ENCODE data around the gene POC1A. TPM values are rescaled to one million over a fixed set of nuclear protein-coding genes. Genes with fewer than 3 reads are reported as not detected.

POC1A gene
- total and polyA plus RNA-seq, 9 of the 15 experiments (the other 6 are each of a cell fraction or from before 2014, with no cell fraction given): 7.2 to 17.5 (median 12.1) TPM

GRCh38 chr3:52053307-52054304 is 100.6 kb downstream of the POC1A start (continued):
- peak; percentile 66; the same call in 1 of the 2 replicates for TF ChIP-seq REST (IDR thresholded peaks at IDR 0.05; ENCODE audit: borderline replicate concordance)
- no peak for TF ChIP-seq REST (CRISPR knock-in tag; IDR thresholded peaks at IDR 0.05; ENCODE audit: low read depth)
- peak; percentile 12 for TF ChIP-seq CTCFL (IDR thresholded peaks at IDR 0.05; ENCODE audit: borderline replicate concordance, insufficient read depth, low read depth, low read length, poor library complexity, severe bottlenecking)
- TF ChIP-seq RBFOX2 (IDR thresholded peaks at IDR 0.05; ENCODE audit: low read depth, low read length): peak; percentile 27; the same call in 1 of the 2 replicates
- 0 out of 2 replicates have a peak, but pooled peaks have one; percentile 20 for TF ChIP-seq SMC3 (conservative IDR thresholded peaks at IDR 0.05; ENCODE audit: insufficient read depth, low read depth, low read length)

Measured in K562 (cell line).